PC-9 (cell line): ENCODE measurements around the gene FCHSD1. TPM values are rescaled to one million over a fixed set of nuclear protein-coding genes. Genes with fewer than 3 reads are reported as not detected.
A peak's percentile ranks its signal among the peaks of the same experiment; 100 is the strongest.

Source experiments
- BruUV-seq: library from RNA; stranded (reverse); fragments of 400-500 nt; replicated peaks from 2 replicates; lab custom pipeline; 2021; lab: Mats Ljungman, UMichigan
- CTCF ChIA-PET: fragments of 300-600 bp; sonication (Branson Sonifier 250); formaldehyde crosslinking; loops from one replicate; lab custom pipeline; 2022; ENCODE audit warnings: antibody characterized with exemption; lab: Charles Lee
- POLR2A ChIA-PET: fragments of 300-600 bp; sonication (Branson Sonifier 250); formaldehyde crosslinking; loops from one replicate; lab custom pipeline; 2022; ENCODE audit warnings: antibody characterized with exemption; ENCODE audit not compliant: unreplicated experiment; lab: Charles Lee
- DNase-seq, 2 experiments: peaks; one replicate each; pipeline versions ENCODE4 v3.0.0 to v3.0.0-alpha.2; 2015 to 2022; ENCODE audit warnings: mixed read lengths in 1 of 2
- H2AFZ ChIP-seq: fragments of 200-600 bp; sonication (generic); 2 replicates; pipeline ENCODE4 v1.8.1; 2017; ENCODE audit warnings: antibody characterized with exemption
- H3F3A ChIP-seq: fragments of 200-600 bp; sonication (generic); 2 replicates; pipeline ENCODE4 v1.8.1; 2017; ENCODE audit warnings: antibody characterized with exemption, mild to moderate bottlenecking, low read depth; ENCODE audit not compliant: insufficient read depth
- H3K27ac ChIP-seq: fragments of 200-600 bp; sonication (generic); 2 replicates; pipeline ENCODE4 v1.6.1; 2016; ENCODE audit warnings: mixed run types
- H3K27me3 ChIP-seq: fragments of 200-600 bp; sonication (generic); 2 replicates; pipeline ENCODE4 v1.6.1; 2016; ENCODE audit warnings: low read depth, mixed run types; ENCODE audit not compliant: insufficient read depth
- H3K36me3 ChIP-seq: fragments of 200-600 bp; sonication (generic); 2 replicates; pipeline ENCODE4 v1.6.1; 2016; ENCODE audit warnings: low read depth, mixed run types
- H3K4me1 ChIP-seq: fragments of 200-600 bp; sonication (generic); replicated peaks from 2 replicates; pipeline ENCODE4 v1.6.1; 2016; ENCODE audit warnings: mixed run types; ENCODE audit not compliant: insufficient read depth
- H3K4me2 ChIP-seq: fragments of 200-600 bp; sonication (generic); 2 replicates; pipeline ENCODE4 v1.6.1; 2017; ENCODE audit warnings: mixed run types
- H3K4me3 ChIP-seq: fragments of 200-600 bp; sonication (generic); 2 replicates; pipeline ENCODE4 v1.6.1; 2016; ENCODE audit warnings: mixed run types
- H3K79me2 ChIP-seq: fragments of 200-600 bp; sonication (generic); 2 replicates; pipeline ENCODE4 v1.6.1; 2017; ENCODE audit warnings: low read depth, mixed run types
- H3K9me2 ChIP-seq: fragments of 200-600 bp; sonication (generic); 2 replicates; pipeline ENCODE4 v1.8.1; 2017; ENCODE audit warnings: mild to moderate bottlenecking; ENCODE audit not compliant: insufficient read depth
- H3K9me3 ChIP-seq: fragments of 200-600 bp; sonication (generic); 2 replicates; pipeline ENCODE4 v1.8.1; 2016; ENCODE audit warnings: low read depth; ENCODE audit not compliant: insufficient read depth
- H4K20me1 ChIP-seq: fragments of 200-600 bp; sonication (generic); 2 replicates; pipeline ENCODE4 v1.8.1; 2017; ENCODE audit not compliant: insufficient read depth
- EZH2 ChIP-seq: fragments of 200-600 bp; sonication (generic); IDR thresholded peaks from 2 replicates; pipeline ENCODE4 v1.8.0; 2017; ENCODE audit warnings: antibody characterized with exemption, low read depth
- intact Hi-C: fragments of 100-400 bp; cut with micrococcal nuclease; formaldehyde crosslinking; loops from one replicate; pipeline ENCODE4 v1.10.0; 2022; ENCODE audit not compliant: unreplicated experiment
- total RNA-seq: library from RNA; stranded (reverse); gene quantifications from 2 replicates; pipeline ENCODE4 v1.2.3, GENCODE V29; 2021
- TF ChIP-seq, protein P1 (sequence below): fragments of 200-600 bp; sonication (generic); conservative IDR thresholded peaks from 2 replicates; pipeline ENCODE4 v1.6.1; 2017; ENCODE audit warnings: mixed run types, antibody characterized with exemption, mild to moderate bottlenecking, moderate library complexity

FCHSD1 gene
- total RNA-seq, 1 experiment from 2014 or later: 36.4 TPM

DNA sequence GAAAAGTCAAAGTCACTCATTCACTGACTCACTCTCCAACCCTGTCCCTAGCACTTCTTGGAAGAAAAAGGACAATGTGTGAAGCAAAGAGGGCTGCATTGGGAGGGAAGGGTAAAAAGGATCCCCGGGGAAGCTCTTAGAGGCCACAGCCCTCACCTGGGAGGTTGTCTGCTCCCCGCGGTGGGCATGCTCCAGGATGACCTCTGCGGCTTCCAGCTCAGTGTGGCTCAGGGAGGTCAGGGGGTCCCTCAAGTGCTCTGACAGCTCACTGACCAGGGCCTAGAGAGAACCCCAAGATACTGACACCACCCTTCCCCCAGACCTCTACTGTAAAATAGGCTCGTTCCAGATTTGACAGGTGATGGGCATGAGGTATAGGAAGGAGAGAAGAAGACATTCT, 4.0 kb downstream of the FCHSD1 start:
- no peak for TF ChIP-seq EZH2
- TF ChIP-seq, protein P1, sequence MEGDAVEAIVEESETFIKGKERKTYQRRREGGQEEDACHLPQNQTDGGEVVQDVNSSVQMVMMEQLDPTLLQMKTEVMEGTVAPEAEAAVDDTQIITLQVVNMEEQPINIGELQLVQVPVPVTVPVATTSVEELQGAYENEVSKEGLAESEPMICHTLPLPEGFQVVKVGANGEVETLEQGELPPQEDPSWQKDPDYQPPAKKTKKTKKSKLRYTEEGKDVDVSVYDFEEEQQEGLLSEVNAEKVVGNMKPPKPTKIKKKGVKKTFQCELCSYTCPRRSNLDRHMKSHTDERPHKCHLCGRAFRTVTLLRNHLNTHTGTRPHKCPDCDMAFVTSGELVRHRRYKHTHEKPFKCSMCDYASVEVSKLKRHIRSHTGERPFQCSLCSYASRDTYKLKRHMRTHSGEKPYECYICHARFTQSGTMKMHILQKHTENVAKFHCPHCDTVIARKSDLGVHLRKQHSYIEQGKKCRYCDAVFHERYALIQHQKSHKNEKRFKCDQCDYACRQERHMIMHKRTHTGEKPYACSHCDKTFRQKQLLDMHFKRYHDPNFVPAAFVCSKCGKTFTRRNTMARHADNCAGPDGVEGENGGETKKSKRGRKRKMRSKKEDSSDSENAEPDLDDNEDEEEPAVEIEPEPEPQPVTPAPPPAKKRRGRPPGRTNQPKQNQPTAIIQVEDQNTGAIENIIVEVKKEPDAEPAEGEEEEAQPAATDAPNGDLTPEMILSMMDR: no peak
- no TSS peak for BruUV-seq
- CTCF ChIA-PET: no interaction called here

DNA sequence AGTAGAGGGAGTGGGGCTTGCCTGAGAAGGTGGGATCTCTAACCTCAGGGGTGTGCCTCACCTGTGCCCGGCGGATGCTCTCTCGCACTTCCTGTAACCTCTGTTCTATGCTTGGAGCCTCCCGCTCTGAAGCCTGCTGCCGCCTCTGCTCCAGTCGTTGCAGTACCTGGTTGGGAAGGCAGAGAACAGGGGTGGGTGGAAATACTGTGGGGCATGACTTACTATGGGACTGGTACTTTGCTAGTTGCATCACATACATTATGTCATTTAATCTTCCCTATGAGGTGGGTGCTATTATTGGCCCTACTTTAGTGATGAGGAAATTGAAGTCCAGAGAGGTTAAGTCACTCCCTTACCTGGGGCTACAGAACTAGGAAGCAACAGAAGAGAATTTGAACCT, 5.2 kb downstream of the FCHSD1 start:
- H3K79me2 ChIP-seq: no peaks in the 10 kb centered on the region
- no peak overlapping the region for H3K4me2 ChIP-seq
- ChIA-PET CTCF (no interaction called here), POLR2A (no interaction called here)
- no peak overlapping the region for H3K4me3 ChIP-seq
- no peaks in the 10 kb centered on the region for H3K27me3 ChIP-seq
- TF ChIP-seq, protein P1: no peak
- TF ChIP-seq EZH2: no peak
- H2AFZ ChIP-seq: no peak overlapping the region
- intact Hi-C loops: no loop called here
- no peaks in the 10 kb centered on the region; the same call in 1 of the 2 replicates for H3K36me3 ChIP-seq
- H3F3A ChIP-seq: peaks cover 13% of the 10 kb centered on the region; the same call in 1 of the 2 replicates
- peaks cover 23% of the 10 kb centered on the region for H3K4me1 ChIP-seq
- H3K9me3 ChIP-seq: no peaks in the 10 kb centered on the region
- H3K9me2 ChIP-seq: no peaks in the 10 kb centered on the region
- H4K20me1 ChIP-seq: no peaks in the 10 kb centered on the region
- no TSS peak for BruUV-seq
- DNase-seq: no peak
- no peak overlapping the region for H3K27ac ChIP-seq

More for the DNA sequence above, 4.0 kb downstream of the FCHSD1 start:
- POLR2A ChIA-PET: no interaction called here
- H3K27ac ChIP-seq: no peak overlapping the region
- peaks cover 10% of the 10 kb centered on the region; the same call in 1 of the 2 replicates for H3F3A ChIP-seq
- no peaks in the 10 kb centered on the region for H3K9me2 ChIP-seq
- peaks cover 21% of the 10 kb centered on the region for H3K4me1 ChIP-seq
- no peaks in the 10 kb centered on the region for H3K9me3 ChIP-seq
- H2AFZ ChIP-seq: no peak overlapping the region
- intact Hi-C loops: no loop called here
- no peaks in the 10 kb centered on the region for H3K79me2 ChIP-seq
- H4K20me1 ChIP-seq: no peaks in the 10 kb centered on the region
- H3K27me3 ChIP-seq: no peaks in the 10 kb centered on the region
- no peaks in the 10 kb centered on the region; the same call in 1 of the 2 replicates for H3K36me3 ChIP-seq
- no peak for DNase-seq
- no peak overlapping the region for H3K4me3 ChIP-seq
- no peak overlapping the region for H3K4me2 ChIP-seq

DNA sequence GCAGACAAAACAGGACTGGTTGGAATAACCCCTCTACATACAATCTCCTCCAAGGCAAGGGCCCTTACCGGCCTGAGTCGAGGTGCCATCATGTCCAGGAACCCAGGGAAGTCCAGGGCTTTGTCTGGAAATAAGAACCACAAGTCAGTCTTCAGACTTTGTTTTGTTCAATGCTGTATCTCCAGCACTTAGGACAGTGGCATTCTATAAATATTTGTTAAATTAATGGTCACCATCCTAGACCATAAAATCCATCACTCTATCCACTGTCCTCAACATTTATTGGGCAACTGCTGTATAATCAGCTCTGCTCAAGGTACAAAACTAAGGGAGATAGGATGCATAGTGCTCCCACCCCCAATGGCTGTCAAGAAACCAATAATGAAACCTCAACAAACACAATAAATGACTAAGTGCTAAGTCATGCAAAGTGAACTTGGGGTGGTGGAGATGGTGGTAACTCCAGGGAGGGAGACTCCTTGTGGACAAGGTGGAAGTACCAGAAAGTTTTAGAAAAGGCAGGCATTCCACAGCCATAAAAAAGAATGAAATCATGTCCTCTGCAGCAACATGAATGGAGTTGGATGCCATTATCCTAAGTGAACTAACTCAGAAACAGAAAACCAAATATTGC, 9.5 kb downstream of the FCHSD1 start:
- BruUV-seq: no TSS peak
- no peak for TF ChIP-seq EZH2
- TF ChIP-seq, protein P1: peak; percentile 67
- Histone ChIP-seq H3K36me3 (no peaks in the 10 kb centered on the region; the same call in 1 of the 2 replicates), H2AFZ (no peak overlapping the region), H3K4me3 (no peak overlapping the region), H4K20me1 (no peaks in the 10 kb centered on the region), H3K9me3 (no peaks in the 10 kb centered on the region), H3K79me2 (no peaks in the 10 kb centered on the region), H3F3A (peaks cover 24% of the 10 kb centered on the region), H3K27ac (no peak overlapping the region), H3K27me3 (no peaks in the 10 kb centered on the region), H3K9me2 (no peaks in the 10 kb centered on the region), H3K4me1 (peaks cover 28% of the 10 kb centered on the region), H3K4me2 (peak overlapping the region; percentile 8; the same call in 1 of the 2 replicates)
- DNase-seq: peak; percentile 25 to 89
- POLR2A ChIA-PET: no interaction called here
- CTCF ChIA-PET: no interaction called here
- intact Hi-C loops: no loop called here
